GM12878 (cell line): ENCODE measurements around the gene UNK. TPM values are rescaled to one million over a fixed set of nuclear protein-coding genes. Genes with fewer than 3 reads are reported as not detected.
A peak's percentile ranks its signal among the peaks of the same experiment; 100 is the strongest.

ENCODE experiments used
- ATAC-seq: fragments of 200-7000 bp; cut with Tn5 transposase; 3 replicates; pipeline ENCODE4 v1.9.1; 2020; ENCODE audit warnings: mild to moderate bottlenecking, moderate library complexity
- BruUV-seq: library from RNA; stranded (reverse); fragments of 400-500 nt; replicated peaks from 2 replicates; lab custom pipeline; 2021; lab: Mats Ljungman, UMichigan
- CTCF ChIA-PET: fragments of 300-600 bp; sonication (Branson Sonifier 250); formaldehyde crosslinking; extraction: SDS; loops from one replicate; lab custom pipeline; 2021; ENCODE audit warnings: inconsistent platforms; lab: Yijun Ruan, JAX
- POLR2A ChIA-PET: fragments of 350-600 bp; formaldehyde crosslinking; extraction: SDS; loops from one replicate; lab custom pipeline; 2021; ENCODE audit warnings: inconsistent platforms; lab: Charles Lee
- RAD21 ChIA-PET: fragments of 300-600 bp; sonication (Branson Sonifier 250); formaldehyde crosslinking; loops from one replicate; lab custom pipeline; 2023; ENCODE audit warnings: antibody characterized with exemption; ENCODE audit not compliant: unreplicated experiment; lab: Charles Lee
- SMC1A ChIA-PET: fragments of 300-600 bp; sonication (Branson Sonifier 250); formaldehyde crosslinking; loops from one replicate; lab custom pipeline; 2023; ENCODE audit not compliant: unreplicated experiment, uncharacterized antibody; lab: Charles Lee
- DNase-seq: peaks from one replicate; pipeline ENCODE4 v3.0.0-alpha.2; 2011; ENCODE audit warnings: low read depth, low spot score
- FAIRE-seq: peaks from 3 replicates; lab custom pipeline; 2011; peaks lifted over from hg19 to GRCh38; lab: Jason Lieb, UNC
- H2AFZ ChIP-seq: 2 replicates; pipeline ENCODE4 v1.6.0; 2011; ENCODE audit warnings: low read depth, low read length, control low read depth; ENCODE audit not compliant: control insufficient read depth
- H3K27ac ChIP-seq: 2 replicates; pipeline ENCODE4 v1.5.1; 2011; ENCODE audit warnings: control low read depth; ENCODE audit not compliant: control insufficient read depth, insufficient read depth
- H3K27me3 ChIP-seq, 2 experiments: replicated peaks in 1 of 2; 2 replicates each; pipeline versions ENCODE4 v1.6.0 to v1.6.1; 2011; ENCODE audit warnings: low read length in 1 of 2; ENCODE audit not compliant: control insufficient read depth in 2 of 2, insufficient read depth in 2 of 2
- H3K36me3 ChIP-seq, 2 experiments: 2 replicates each; pipeline ENCODE4 v1.5.1; 2011; ENCODE audit warnings: low read length in 1 of 2; ENCODE audit not compliant: control insufficient read depth in 2 of 2, insufficient read depth in 2 of 2
- H3K4me1 ChIP-seq: 2 replicates; pipeline ENCODE4 v1.6.1; 2011; ENCODE audit warnings: mild to moderate bottlenecking, low read length, moderate library complexity, mixed read lengths; ENCODE audit not compliant: control insufficient read depth, insufficient read depth
- H3K4me2 ChIP-seq: 2 replicates; pipeline ENCODE4 v1.6.0; 2011; ENCODE audit warnings: control low read depth; ENCODE audit not compliant: control insufficient read depth, insufficient read depth
- H3K4me3 ChIP-seq: fragments of 200-600 bp; sonication (generic); 2 replicates; pipeline ENCODE4 v1.5.1; 2016
- H3K79me2 ChIP-seq: 2 replicates; pipeline ENCODE4 v1.6.0; 2011; ENCODE audit warnings: low read length; ENCODE audit not compliant: control insufficient read depth, insufficient read depth
- H3K9ac ChIP-seq: 2 replicates; pipeline ENCODE4 v1.8.0; 2011; ENCODE audit warnings: low read length, control low read depth, mixed read lengths; ENCODE audit not compliant: control insufficient read depth, insufficient read depth
- H3K9me3 ChIP-seq: replicated peaks from 3 replicates; pipeline ENCODE4 v1.5.1; 2011; ENCODE audit warnings: mild to moderate bottlenecking, low read length; ENCODE audit not compliant: control insufficient read depth, insufficient read depth
- H4K20me1 ChIP-seq: 2 replicates; pipeline ENCODE4 v1.6.0; 2011; ENCODE audit not compliant: control insufficient read depth, insufficient read depth
- POLR2A ChIP-seq: IDR thresholded peaks from 2 replicates; pipeline ENCODE4 v1.6.1; 2011; ENCODE audit warnings: low read depth, mild to moderate bottlenecking, low read length
- USF2 ChIP-seq: IDR thresholded peaks from 2 replicates; pipeline ENCODE4 v1.6.1; 2011; ENCODE audit warnings: low read depth, low read length, improper control_type of control experiment, borderline replicate concordance
- WGBS: methylation state at CpG from one replicate; pipeline ENCODE4 v1.1.6; 2016; ENCODE audit warnings: low lambda C conversion rate; ENCODE audit not compliant: insufficient replicate concordance, insufficient coverage; ENCODE audit errors: missing lambda C conversion rate; 5-methylcytosine and 5-hydroxymethylcytosine counted together
- in situ Hi-C: fragments of 300-500 bp; cut with MboI; formaldehyde crosslinking; loops from 9 replicates; pipeline ENCODE4 v1.14.3; 2018; ENCODE audit warnings: mixed read lengths
- intact Hi-C: fragments of 100-400 bp; cut with micrococcal nuclease; formaldehyde crosslinking; loops from one replicate; pipeline ENCODE4 v1.14.2; 2022; ENCODE audit not compliant: unreplicated experiment
- polyA plus RNA-seq, 11 experiments: library from polyadenylated mRNA; depleted of rRNA in 4 of 11; unstranded in 6 of 11; stranded (reverse) in 5 of 11; fragments of >200 nt; fragmentation: Nextera tagmentation in 4 of 11; fragmentation: Illumina TruSeq in 1 of 11; extraction: Ambion mirVana in 4 of 11; extraction: Trizol in 1 of 11; gene quantifications; 1 replicate in 1 of 11; 2 replicates in 10 of 11; pipeline versions ENCODE4 v1.2.1 to v1.2.3, GENCODE V29; 2011 to 2016; ENCODE audit warnings: inconsistent platforms in 2 of 11, missing spikeins in 2 of 11, low read depth in 1 of 11
- total RNA-seq, 4 experiments: library from RNA; depleted of rRNA in 3 of 4; stranded (reverse); fragments of >200 nt in 3 of 4; fragmentation: Illumina TruSeq in 1 of 4; extraction: Trizol in 1 of 4; gene quantifications; 2 replicates each; pipeline versions ENCODE4 v1.2.1 to v1.2.3, GENCODE V29; 2013 to 2021
- TF ChIP-seq, protein P1 (sequence below): fragments of 450-650 bp; IDR thresholded peaks from 2 replicates; pipeline ENCODE4 v1.6.1; 2017; ENCODE audit warnings: mild to moderate bottlenecking, moderate library complexity

Gene UNK
- total and polyA plus RNA-seq, 10 of the 15 experiments (the other 5 are each of a cell fraction or from before 2014, with no cell fraction given): 8.9 to 34.5 (median 27.3) TPM

DNA sequence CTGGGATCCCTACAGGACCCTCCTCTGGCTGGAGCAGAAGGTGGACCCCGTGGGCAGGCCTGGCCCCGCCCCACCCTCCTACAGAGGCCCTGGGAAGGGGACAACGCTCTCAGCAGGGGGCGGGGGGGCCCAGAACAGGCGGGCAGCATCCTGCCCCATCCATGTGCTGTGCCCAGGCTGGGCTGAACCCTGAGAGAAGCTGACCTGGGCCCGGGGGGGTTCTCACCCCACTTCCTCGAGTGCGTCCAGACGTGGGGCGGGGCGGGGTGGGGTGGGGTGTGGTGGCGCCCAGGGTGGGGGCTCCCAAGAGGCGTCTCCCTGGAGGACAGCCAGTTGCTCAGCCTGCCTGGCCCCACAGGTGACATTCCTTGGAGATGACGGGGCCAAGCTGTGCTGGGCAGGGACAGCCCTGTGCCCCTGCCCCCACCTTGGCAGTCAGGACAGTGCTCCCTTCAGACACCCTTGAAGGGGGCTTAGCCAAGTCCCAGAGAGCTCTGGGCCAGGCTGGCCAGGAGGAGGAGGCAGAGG, 60.0 kb downstream of the UNK start:
- SMC1A ChIA-PET: interaction anchor here (0.7 to 3.2 kb wide), 11 partner anchors 10 to 91 kb away, joined by 3 to 18 read pairs (median 4); partner anchors contain the start of genes UNK and WBP2
- peaks cover 0 to 7% of the 10 kb centered on the region in 2 experiments; a peak in 3 of 4 replicates for H3K36me3 ChIP-seq

More for the DNA sequence above, 60.0 kb downstream of the UNK start:
- POLR2A ChIA-PET: interaction anchor here (0.5 to 4.5 kb wide), 18 partner anchors 9 to 510 kb away, joined by 3 to 42 read pairs (median 4); partner anchors contain the start of genes GALK1, TRIM65, UNK and WBP2
- DNase-seq (no peak), ATAC-seq (peak; percentile 54), FAIRE-seq (no peak)
- intact Hi-C loops: no loop called here
- H3K27ac ChIP-seq: peak overlapping the region; percentile 93
- no TSS peak for BruUV-seq
- peak overlapping the region; percentile 98 for H3K9ac ChIP-seq
- H3K4me1 ChIP-seq: peaks cover 14% of the 10 kb centered on the region
- H3K79me2 ChIP-seq: peaks cover 18% of the 10 kb centered on the region
- TF ChIP-seq POLR2A: peak; percentile 39
- TF ChIP-seq USF2: no peak
- TF ChIP-seq, protein P1, sequence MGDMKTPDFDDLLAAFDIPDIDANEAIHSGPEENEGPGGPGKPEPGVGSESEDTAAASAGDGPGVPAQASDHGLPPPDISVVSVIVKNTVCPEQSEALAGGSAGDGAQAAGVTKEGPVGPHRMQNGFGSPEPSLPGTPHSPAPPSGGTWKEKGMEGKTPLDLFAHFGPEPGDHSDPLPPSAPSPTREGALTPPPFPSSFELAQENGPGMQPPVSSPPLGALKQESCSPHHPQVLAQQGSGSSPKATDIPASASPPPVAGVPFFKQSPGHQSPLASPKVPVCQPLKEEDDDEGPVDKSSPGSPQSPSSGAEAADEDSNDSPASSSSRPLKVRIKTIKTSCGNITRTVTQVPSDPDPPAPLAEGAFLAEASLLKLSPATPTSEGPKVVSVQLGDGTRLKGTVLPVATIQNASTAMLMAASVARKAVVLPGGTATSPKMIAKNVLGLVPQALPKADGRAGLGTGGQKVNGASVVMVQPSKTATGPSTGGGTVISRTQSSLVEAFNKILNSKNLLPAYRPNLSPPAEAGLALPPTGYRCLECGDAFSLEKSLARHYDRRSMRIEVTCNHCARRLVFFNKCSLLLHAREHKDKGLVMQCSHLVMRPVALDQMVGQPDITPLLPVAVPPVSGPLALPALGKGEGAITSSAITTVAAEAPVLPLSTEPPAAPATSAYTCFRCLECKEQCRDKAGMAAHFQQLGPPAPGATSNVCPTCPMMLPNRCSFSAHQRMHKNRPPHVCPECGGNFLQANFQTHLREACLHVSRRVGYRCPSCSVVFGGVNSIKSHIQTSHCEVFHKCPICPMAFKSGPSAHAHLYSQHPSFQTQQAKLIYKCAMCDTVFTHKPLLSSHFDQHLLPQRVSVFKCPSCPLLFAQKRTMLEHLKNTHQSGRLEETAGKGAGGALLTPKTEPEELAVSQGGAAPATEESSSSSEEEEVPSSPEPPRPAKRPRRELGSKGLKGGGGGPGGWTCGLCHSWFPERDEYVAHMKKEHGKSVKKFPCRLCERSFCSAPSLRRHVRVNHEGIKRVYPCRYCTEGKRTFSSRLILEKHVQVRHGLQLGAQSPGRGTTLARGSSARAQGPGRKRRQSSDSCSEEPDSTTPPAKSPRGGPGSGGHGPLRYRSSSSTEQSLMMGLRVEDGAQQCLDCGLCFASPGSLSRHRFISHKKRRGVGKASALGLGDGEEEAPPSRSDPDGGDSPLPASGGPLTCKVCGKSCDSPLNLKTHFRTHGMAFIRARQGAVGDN: 0 out of 2 replicates have a peak, but pooled peaks have one; percentile 9
- H3K4me2 ChIP-seq: peak overlapping the region; percentile 93
- H3K9me3 ChIP-seq: no peaks in the 10 kb centered on the region
- WGBS: 7% methylated on average over 5 of the region's 14 CpGs
- H3K4me3 ChIP-seq: peak overlapping the region; percentile 77
- RAD21 ChIA-PET: interaction anchor here (1.1 to 3.6 kb wide), 12 partner anchors 11 to 91 kb away, joined by 4 to 21 read pairs (median 8); partner anchors contain the start of genes GALK1, TRIM65, UNK and WBP2
- in situ Hi-C loops: no loop called here
- CTCF ChIA-PET: interaction anchor here (0.8 to 8.7 kb wide), 11 partner anchors 14 to 122 kb away, joined by 3 to 117 read pairs (median 5); partner anchors contain the start of genes GALK1, TRIM65 and WBP2
- H4K20me1 ChIP-seq: no peaks in the 10 kb centered on the region
- H3K27me3 ChIP-seq: no peaks in the 10 kb centered on the region
- H2AFZ ChIP-seq: peak overlapping the region; percentile 84
